ENCODE data around the gene SYCP2.

SYCP2 gene

GRCh38 chr20:59933296-59933848 lies at the start of gene SYCP2:
TSS of gene SYCP2 (minus strand) at chr20:59933637. CDS start at chr20:59922413, 11,224 bp downstream.
- no peak for DNase-seq (ENCODE audit: insufficient read length, low spot score)
- no peak for TF ChIP-seq CTCF (IDR thresholded peaks at IDR 0.05; ENCODE audit: insufficient read depth, missing control alignments)
- FAIRE-seq: no peak

DNA sequence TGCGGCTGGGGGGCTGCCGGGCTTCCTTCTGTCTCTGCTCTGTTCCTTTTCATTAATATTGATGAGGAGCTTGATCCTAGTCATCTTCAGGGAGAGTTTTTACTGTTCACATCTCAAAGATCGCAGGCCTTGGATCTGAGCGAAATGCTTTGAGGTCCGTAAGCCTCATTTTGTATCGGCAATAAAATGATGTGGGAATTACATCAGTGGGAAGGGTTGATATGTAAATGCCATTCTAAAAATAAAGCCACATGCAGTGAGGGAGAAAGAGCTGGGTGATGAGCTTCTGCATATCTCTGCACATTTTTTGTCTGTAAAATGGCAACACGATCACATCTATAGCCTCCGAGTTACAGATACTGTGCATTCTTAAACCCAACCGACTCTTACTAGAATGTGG lies 49.6 kb upstream of the SYCP2 start:
- TF ChIP-seq CTCF (IDR thresholded peaks at IDR 0.05; ENCODE audit: insufficient read depth, missing control alignments): no peak
- no peak for FAIRE-seq
- DNase-seq (ENCODE audit: insufficient read length, low spot score): no peak

DNA sequence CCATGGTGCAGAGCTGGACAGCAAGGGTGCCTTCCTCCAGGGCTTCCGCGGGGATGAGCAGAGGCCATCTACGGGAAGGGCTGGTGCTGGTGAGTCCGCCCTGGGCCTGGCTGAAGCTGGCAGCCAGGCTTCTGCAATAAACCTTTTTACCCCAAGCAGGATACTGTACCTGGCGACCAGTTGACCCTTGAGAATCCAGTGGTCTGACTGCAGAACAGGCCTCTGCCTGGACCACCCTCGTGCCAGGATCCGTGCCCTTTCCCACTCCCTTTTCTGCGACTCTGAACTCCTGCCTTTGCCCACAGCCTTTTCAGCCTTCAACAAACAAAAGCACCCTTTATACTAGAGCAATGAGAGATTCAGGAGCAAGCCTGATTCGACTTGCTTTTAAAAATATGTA lies 43.6 kb upstream of the SYCP2 start:
- no peak for FAIRE-seq
- no peak for TF ChIP-seq CTCF (IDR thresholded peaks at IDR 0.05; ENCODE audit: insufficient read depth, missing control alignments)
- DNase-seq (ENCODE audit: insufficient read length, low spot score): no peak

DNA sequence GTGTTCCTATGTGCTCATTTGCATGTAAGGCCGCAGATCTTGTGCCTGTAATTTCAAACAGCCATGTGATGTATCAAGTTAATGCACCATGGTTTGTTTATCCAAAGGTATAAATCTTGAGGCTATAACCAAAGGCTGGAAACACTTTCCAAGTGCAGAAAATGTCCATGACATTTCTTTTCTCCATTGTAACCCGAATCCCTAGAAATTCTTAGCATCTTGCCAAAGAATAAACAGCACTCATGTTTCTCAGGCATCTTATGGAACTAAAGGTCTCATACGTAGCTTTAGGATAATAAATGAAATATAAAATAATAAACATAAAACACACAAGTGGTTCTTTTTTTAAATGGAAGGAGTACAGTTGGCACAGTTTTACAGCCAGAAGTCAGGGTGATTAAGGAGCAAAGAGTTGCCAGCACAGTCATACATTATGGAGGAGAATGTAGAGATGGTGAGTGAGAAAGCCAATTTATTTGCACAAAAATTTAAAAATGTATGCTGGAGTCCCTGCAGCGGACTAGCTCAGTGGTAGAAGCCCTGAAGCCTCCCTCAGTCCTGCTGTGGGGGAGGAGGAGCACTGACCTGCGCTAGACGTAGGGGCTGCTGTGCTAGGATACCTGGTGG lies 42.8 kb upstream of the SYCP2 start:
- no peak for TF ChIP-seq CTCF (IDR thresholded peaks at IDR 0.05; ENCODE audit: insufficient read depth, missing control alignments)
- FAIRE-seq: no peak

DNA sequence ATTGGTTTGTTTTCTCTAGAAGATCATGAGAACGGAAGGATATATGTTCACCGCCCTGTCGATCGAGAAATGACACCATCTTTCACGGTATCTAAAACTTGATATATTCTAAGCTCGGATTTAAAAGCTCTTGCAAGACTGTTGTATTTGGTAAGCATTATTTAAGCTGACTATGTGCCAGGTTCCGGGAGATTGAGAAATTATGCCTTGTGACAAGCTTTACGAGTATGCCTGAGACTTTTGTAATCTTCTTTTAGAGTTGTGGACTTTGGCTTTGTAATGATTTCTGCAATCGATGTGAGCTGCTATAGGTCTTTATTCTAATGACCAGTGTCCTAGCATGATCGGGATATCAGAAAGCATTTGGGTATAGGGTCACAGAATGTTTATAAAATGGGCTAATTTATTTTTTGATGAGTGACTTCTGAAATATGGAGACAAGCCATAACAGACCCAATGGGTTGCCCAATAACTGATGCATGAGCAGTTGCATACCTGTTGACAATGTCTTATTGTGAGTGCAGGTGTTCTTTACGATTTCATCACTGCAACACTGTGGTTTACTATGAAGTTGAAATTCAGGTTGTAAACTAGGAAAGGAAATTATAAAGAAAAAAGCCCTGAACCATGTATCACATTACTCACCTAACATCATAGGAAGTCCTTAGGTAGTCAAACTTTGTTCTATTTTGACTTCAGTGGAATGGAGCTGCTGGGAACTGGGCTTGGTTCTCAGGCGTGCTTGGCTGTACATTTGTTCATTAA lies 38.8 kb upstream of the SYCP2 start:
- FAIRE-seq (no peak), DNase-seq (ENCODE audit: insufficient read length, low spot score) (no peak)
- TF ChIP-seq CTCF (IDR thresholded peaks at IDR 0.05; ENCODE audit: insufficient read depth, missing control alignments): no peak

More for the DNA sequence above, 42.8 kb upstream of the SYCP2 start:
- no peak for DNase-seq (ENCODE audit: insufficient read length, low spot score)

DNA sequence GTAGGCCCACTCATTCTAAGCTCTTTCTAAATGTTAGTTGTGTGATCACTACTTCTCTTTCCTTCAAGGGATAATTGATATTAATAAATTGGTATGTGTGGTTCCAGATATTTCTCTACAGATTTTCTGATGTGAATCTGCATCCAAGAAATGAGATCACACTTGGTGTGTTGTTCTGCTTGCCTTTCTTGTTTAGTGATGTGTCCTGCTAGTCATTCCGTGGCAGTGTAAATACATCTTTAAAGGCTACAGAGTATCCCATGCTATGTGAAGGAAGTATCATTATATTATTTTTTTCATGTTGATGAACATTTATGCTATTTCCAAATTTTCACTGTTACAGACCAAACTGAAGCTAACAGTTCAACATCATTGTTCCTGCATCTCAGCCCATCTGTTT lies 38.0 kb upstream of the SYCP2 start:
- TF ChIP-seq CTCF (IDR thresholded peaks at IDR 0.05; ENCODE audit: insufficient read depth, missing control alignments): no peak
- no peak for FAIRE-seq

GRCh38 chr20:59966428-59966827 lies 33.0 kb upstream of the SYCP2 start:
- no peak for DNase-seq (ENCODE audit: insufficient read length, low spot score)
- no peak for TF ChIP-seq CTCF (IDR thresholded peaks at IDR 0.05; ENCODE audit: insufficient read depth, missing control alignments)
- FAIRE-seq: no peak

More for the DNA sequence above, 38.0 kb upstream of the SYCP2 start:
- DNase-seq (ENCODE audit: insufficient read length, low spot score): no peak

Data from D721Med (cell line).